Kidney tubule cell (primary cell): ENCODE data around the gene CHIC2.
A peak's percentile ranks its signal among the peaks of the same experiment; 100 is the strongest.

Experiments
- DNase-seq: peaks from one replicate; pipeline ENCODE4 v3.0.0-alpha.2; 2018; ENCODE audit warnings: low spot score

Gene CHIC2

GRCh38 chr4:54093324-54094240 lies 29.2 kb upstream of the CHIC2 start:
- DNase-seq, result no peak

- DNase-seq, result no peak
Observed at GRCh38 chr4:54092405-54093323, 28.3 kb upstream of the CHIC2 start.

- peak; percentile 65 for DNase-seq
Observed at GRCh38 chr4:54091637-54092404, 27.4 kb upstream of the CHIC2 start.

GRCh38 chr4:54090804-54091623 lies 26.6 kb upstream of the CHIC2 start:
- peak; percentile 51 for DNase-seq

- DNase-seq, result no peak
Observed at GRCh38 chr4:54090404-54090803, 26.0 kb upstream of the CHIC2 start.

- no peak for DNase-seq
Observed at GRCh38 chr4:54089875-54090274, 25.5 kb upstream of the CHIC2 start.

GRCh38 chr4:54085284-54085683 lies 20.9 kb upstream of the CHIC2 start:
- peak; percentile 93 for DNase-seq

GRCh38 chr4:54082168-54082567 lies 17.8 kb upstream of the CHIC2 start:
- peak; percentile 98 for DNase-seq

GRCh38 chr4:54077812-54078211 lies 13.4 kb upstream of the CHIC2 start:
- peak; percentile 70 for DNase-seq

- peak; percentile 58 for DNase-seq
Observed at GRCh38 chr4:54076673-54077072, 12.3 kb upstream of the CHIC2 start.

GRCh38 chr4:54074381-54074780 lies 10.0 kb upstream of the CHIC2 start:
- DNase-seq, result no peak

GRCh38 chr4:54073271-54073880 lies 9.0 kb upstream of the CHIC2 start:
- DNase-seq, result no peak

GRCh38 chr4:54067166-54067565 lies 2.8 kb upstream of the CHIC2 start:
- DNase-seq, result peak; percentile 93

- DNase-seq, result no peak
Observed at GRCh38 chr4:54066718-54067129, 2.3 kb upstream of the CHIC2 start.

GRCh38 chr4:54066088-54066415 lies 1.6 kb upstream of the CHIC2 start:
- no peak for DNase-seq

GRCh38 chr4:54065282-54066087 lies 1.1 kb upstream of the CHIC2 start:
- no peak for DNase-seq

GRCh38 chr4:54063737-54064316 lies 578 bp downstream of the CHIC2 start:
- peak; percentile 48 for DNase-seq

GRCh38 chr4:54063229-54063628 lies 1.2 kb downstream of the CHIC2 start:
- peak; percentile 66 for DNase-seq

- DNase-seq, result no peak
Observed at GRCh38 chr4:54062392-54062791, 2.0 kb downstream of the CHIC2 start.

GRCh38 chr4:54061873-54062272 lies 2.5 kb downstream of the CHIC2 start:
- DNase-seq, result no peak
